ENCODE data around the gene RER1.

RER1 gene

DNA sequence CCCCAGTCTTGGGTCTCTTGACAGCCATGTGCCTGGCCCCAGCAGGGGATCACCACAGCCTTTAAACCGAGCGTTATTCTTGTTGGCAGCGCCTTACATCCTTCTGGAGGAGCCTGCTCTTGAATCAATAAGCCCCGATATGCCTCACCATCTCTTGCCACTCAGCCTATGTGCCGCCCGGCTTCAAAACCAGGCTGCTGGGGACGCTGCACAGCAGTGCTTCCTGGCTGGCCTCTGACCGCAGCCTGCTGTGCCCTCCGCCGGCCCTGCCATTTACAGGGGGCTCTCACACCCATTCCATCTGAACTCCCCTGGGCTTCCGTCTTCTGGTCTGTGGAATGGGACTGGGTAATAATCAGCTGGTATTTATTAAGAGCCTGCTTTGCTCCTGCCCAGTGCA is 23.7 kb downstream of the RER1 start:
- TF ChIP-seq, protein P1, sequence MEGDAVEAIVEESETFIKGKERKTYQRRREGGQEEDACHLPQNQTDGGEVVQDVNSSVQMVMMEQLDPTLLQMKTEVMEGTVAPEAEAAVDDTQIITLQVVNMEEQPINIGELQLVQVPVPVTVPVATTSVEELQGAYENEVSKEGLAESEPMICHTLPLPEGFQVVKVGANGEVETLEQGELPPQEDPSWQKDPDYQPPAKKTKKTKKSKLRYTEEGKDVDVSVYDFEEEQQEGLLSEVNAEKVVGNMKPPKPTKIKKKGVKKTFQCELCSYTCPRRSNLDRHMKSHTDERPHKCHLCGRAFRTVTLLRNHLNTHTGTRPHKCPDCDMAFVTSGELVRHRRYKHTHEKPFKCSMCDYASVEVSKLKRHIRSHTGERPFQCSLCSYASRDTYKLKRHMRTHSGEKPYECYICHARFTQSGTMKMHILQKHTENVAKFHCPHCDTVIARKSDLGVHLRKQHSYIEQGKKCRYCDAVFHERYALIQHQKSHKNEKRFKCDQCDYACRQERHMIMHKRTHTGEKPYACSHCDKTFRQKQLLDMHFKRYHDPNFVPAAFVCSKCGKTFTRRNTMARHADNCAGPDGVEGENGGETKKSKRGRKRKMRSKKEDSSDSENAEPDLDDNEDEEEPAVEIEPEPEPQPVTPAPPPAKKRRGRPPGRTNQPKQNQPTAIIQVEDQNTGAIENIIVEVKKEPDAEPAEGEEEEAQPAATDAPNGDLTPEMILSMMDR (IDR thresholded peaks at IDR 0.05), result no peak
- Histone ChIP-seq H3K4me3 (no peak overlapping the region), H3K27ac (no peak overlapping the region)
- no peak for DNase-seq (ENCODE audit: low spot score)

DNA sequence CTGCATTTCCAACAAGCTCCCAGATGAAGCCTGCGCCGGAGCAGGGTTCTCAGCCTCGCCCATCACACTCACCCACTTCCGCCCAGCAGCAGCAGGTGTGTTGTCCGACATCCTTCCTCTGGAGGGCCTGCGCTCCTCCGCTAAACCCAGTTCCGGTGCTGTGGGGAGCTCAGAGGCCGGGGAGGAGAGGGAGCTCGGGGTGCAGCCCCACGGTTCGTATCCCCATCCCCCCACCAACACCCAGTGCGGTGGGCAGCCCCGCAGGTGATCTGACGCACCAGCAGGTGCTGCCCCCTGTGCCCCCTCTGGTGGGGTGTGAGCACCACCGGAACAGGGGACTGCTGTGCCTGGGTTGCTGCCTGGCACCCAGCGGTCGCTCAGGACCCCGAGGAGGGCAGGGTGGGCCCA is 24.2 kb downstream of the RER1 start:
- Histone ChIP-seq H3K4me3 (no peak overlapping the region), H3K27ac (no peak overlapping the region)
- no peak for DNase-seq (ENCODE audit: low spot score)
- TF ChIP-seq, protein P1 (IDR thresholded peaks at IDR 0.05), result no peak

DNA sequence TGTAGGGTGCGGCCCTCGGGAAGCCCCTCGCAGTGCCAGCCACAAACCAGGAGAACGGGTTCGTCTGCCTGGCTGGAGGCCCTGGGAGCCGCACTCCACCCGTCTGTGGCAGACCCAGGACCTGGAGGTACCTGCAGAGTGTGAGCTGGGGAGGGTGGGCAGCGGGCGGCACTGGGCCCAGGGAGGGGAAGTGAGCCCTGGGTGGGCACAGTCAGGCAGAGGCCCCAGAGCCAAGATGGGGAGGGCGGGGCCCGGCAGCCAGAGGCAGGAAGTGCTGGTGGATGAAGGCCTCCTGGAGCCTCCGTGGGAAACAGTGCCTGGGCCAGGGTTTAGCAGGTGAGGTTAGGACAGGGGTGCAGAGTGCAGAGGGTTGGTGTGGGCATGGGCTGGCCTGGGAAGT is 24.8 kb downstream of the RER1 start:
- no peak overlapping the region for H3K27ac ChIP-seq
- no peak for DNase-seq (ENCODE audit: low spot score)
- H3K4me3 ChIP-seq, result no peak overlapping the region
- TF ChIP-seq, protein P1 (IDR thresholded peaks at IDR 0.05), result no peak

DNA sequence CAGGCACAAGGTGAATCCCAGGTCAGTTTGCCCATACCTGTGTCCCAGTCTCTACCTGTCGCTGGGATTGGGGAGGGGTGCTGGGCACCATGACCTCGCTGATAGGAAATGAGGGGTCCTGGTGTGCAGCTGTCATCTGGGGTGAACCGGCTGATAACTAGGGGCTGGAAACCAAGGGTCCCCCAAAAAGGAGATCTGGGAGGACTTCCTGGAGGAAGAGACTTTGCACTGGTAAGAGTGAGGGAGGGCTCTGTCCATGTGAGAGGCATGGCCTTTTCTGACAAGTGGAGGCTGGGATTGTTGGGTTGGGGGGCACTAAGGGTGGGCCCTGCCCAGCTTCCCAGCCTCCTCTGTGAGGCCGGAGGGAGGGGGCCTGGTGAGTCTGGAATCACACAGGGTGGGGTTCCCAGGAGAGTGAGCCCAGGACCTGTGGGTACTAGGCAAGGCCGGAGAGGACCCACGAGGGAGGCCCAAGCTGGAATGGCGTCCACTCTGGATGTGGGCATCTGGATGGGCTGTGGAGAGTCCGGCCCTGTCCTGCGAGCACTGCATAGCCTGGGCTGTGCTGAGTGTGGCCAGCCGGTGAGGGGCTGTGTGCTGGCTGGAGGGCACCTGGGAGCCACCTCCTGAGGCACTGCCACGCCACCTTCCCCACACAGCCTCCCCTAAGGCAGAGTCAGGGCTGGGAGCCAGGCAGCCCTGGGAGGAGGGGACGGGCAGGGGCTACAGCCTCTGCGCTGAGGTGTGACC is 25.6 kb downstream of the RER1 start:
- Histone ChIP-seq H3K27ac (no peak overlapping the region), H3K4me3 (no peak overlapping the region)
- TF ChIP-seq, protein P1 (IDR thresholded peaks at IDR 0.05), result no peak
- DNase-seq (ENCODE audit: low spot score), result no peak

DNA sequence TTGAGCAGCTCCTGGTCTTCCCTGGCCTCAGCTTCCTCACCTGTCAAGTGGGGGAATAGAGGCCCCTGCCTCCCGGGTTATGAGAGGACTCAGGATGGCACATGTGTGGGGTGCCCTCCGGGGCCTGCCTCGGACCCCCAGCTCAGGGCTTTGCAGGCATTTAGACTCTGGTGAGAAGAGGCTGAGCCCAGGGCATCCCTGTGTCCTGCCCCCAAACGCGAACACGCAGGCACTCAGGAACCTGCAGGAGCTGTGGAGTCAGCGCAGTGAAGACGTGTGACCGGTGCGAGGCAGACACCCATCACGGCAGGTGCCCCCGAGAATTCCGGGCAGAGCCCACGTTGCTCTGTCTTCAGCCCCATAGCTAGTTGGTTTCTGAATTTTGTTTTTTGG is 26.2 kb downstream of the RER1 start:
- DNase-seq (ENCODE audit: low spot score), result no peak
- H3K27ac ChIP-seq, result no peak overlapping the region
- TF ChIP-seq, protein P1 (IDR thresholded peaks at IDR 0.05), result no peak
- H3K4me3 ChIP-seq, result no peak overlapping the region

DNA sequence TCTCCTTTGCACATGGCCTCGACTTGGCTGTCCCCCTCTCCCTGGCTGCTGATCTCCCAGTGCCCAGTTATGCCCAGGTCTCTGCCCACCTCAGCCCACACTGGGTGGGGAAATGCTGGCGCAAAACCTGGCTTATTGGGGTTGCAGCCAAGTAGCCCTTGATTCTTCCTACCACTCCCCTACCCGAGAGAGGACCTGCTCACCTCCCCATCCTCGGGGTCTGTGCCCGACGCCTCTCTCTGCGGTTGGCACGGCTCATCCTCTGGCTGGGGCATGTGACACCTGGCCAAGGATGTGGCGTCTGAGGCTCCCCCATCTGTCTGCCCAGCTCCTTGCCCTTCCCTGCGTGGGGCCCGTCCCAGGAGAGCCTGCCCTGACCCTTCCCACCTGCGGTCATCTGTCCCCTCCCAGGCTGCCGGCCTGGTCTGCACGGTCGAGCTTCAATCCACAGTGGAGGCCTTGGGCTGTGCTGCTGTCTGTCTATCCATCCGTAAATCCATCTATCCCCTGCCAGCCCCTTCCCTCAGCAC is 27.2 kb downstream of the RER1 start:
- no peak overlapping the region for H3K4me3 ChIP-seq
- TF ChIP-seq, protein P1 (IDR thresholded peaks at IDR 0.05), result no peak
- no peak for DNase-seq (ENCODE audit: low spot score)
- no peak overlapping the region for H3K27ac ChIP-seq

DNA sequence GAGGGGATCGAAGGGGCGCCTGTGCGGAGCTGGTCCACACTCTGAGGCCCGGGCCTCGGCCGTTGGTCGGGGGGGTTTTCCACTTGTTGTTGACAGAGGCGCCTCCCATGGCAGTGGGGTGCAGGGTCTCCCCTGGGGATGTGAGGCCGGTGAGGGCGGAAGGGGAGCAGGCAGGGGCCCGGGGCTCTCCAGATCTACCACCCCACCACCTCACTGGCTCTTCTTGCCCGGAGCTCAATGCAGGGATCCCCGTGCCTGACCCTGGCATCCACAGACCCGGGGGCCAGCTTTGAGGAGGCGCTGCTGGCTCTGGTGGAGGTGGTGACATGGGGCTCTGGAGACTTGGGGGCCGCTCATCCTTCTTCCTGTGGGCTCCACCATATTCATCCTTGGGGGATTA is 27.8 kb downstream of the RER1 start:
- H3K27ac ChIP-seq, result no peak overlapping the region
- TF ChIP-seq, protein P1 (IDR thresholded peaks at IDR 0.05), result no peak
- no peak for DNase-seq (ENCODE audit: low spot score)
- no peak overlapping the region for H3K4me3 ChIP-seq
